ENCODE results near the gene LPAR3.

Gene LPAR3

GRCh38 chr1:84827555-84827954 lies 65.5 kb downstream of the LPAR3 start:
- peak overlapping the region; percentile 96 for H3K27ac ChIP-seq
- TF ChIP-seq ZFX (IDR thresholded peaks at IDR 0.05; ENCODE audit: borderline replicate concordance), result no peak
- no peak for TF ChIP-seq CTCF (IDR thresholded peaks at IDR 0.05)

GRCh38 chr1:84825161-84825560 lies 67.8 kb downstream of the LPAR3 start:
- TF ChIP-seq ZFX (IDR thresholded peaks at IDR 0.05; ENCODE audit: borderline replicate concordance) (no peak), CTCF (IDR thresholded peaks at IDR 0.05) (no peak)
- H3K27ac ChIP-seq, result peak overlapping the region; percentile 41

- TF ChIP-seq CTCF (IDR thresholded peaks at IDR 0.05), result no peak
- no peak for TF ChIP-seq ZFX (IDR thresholded peaks at IDR 0.05; ENCODE audit: borderline replicate concordance)
Measured at GRCh38 chr1:84823991-84824390, 69.0 kb downstream of the LPAR3 start.

GRCh38 chr1:84823511-84823910 lies 69.5 kb downstream of the LPAR3 start:
- TF ChIP-seq CTCF (IDR thresholded peaks at IDR 0.05) (no peak), ZFX (IDR thresholded peaks at IDR 0.05; ENCODE audit: borderline replicate concordance) (no peak)

More at GRCh38 chr1:84823991-84824390, 69.0 kb downstream of the LPAR3 start:
- H3K27ac ChIP-seq, result peak overlapping the region; percentile 41

GRCh38 chr1:84810343-84810742 lies 82.7 kb downstream of the LPAR3 start:
- no peak for TF ChIP-seq CTCF (IDR thresholded peaks at IDR 0.05)
- TF ChIP-seq ZFX (IDR thresholded peaks at IDR 0.05; ENCODE audit: borderline replicate concordance), result no peak
- no peak overlapping the region for H3K27ac ChIP-seq

More at GRCh38 chr1:84823511-84823910, 69.5 kb downstream of the LPAR3 start:
- peak overlapping the region; percentile 41 for H3K27ac ChIP-seq

GRCh38 chr1:84809023-84809422 lies 84.0 kb downstream of the LPAR3 start:
- no peak for TF ChIP-seq CTCF (IDR thresholded peaks at IDR 0.05)
- no peak for TF ChIP-seq ZFX (IDR thresholded peaks at IDR 0.05; ENCODE audit: borderline replicate concordance)

GRCh38 chr1:84803604-84804003 lies 89.4 kb downstream of the LPAR3 start:
- TF ChIP-seq CTCF (IDR thresholded peaks at IDR 0.05), result no peak
- TF ChIP-seq ZFX (IDR thresholded peaks at IDR 0.05; ENCODE audit: borderline replicate concordance), result no peak
- H3K27ac ChIP-seq, result no peak overlapping the region

More at GRCh38 chr1:84809023-84809422, 84.0 kb downstream of the LPAR3 start:
- H3K27ac ChIP-seq, result no peak overlapping the region

All from 22Rv1 (cell line).